Measurements from ENCODE around the gene SPOCK3. TPM values are rescaled to one million over a fixed set of nuclear protein-coding genes. Genes with fewer than 3 reads are reported as not detected.
"Not testable (repeated sequence)": the region's sequence is repeated elsewhere in the genome, so short reads cannot be mapped to it uniquely, and the experiment has no call there.

The SPOCK3 gene
- total and polyA plus RNA-seq, 2 of the 13 experiments (the other 11 are each of a cell fraction or from before 2014, with no cell fraction given), result not detected

GRCh38 chr4:166723532-166724140 is 510.7 kb downstream of the SPOCK3 start (continued):
- no peak for TF ChIP-seq BCL3 (CRISPR knock-in tag; IDR thresholded peaks at IDR 0.05)

GRCh38 chr4:166715748-166716713 is 518.3 kb downstream of the SPOCK3 start:
- H3K4me3 ChIP-seq (replicated peaks in 1 of 3; ENCODE audit: insufficient read depth in 1 of 3, low read depth in 2 of 3, low read length in 3 of 3); DNase-seq (ENCODE audit: low spot score); POLR2A ChIA-PET; CTCF ChIA-PET (ENCODE audit: low intra/inter-chr PET ratio, low total read pairs); H3K4me1 ChIP-seq (ENCODE audit: insufficient read depth, low read length); H4K20me1 ChIP-seq (ENCODE audit: insufficient read depth, low read length); H3K9me3 ChIP-seq (ENCODE audit: low read length); intact Hi-C loops (cut with micrococcal nuclease; ENCODE audit: unreplicated experiment); H2AFZ ChIP-seq (ENCODE audit: low read length); BruUV-seq (replicated peaks); H3K79me2 ChIP-seq (ENCODE audit: insufficient read depth, low read length); FAIRE-seq; ATAC-seq; in situ Hi-C loops (cut with HindIII; ENCODE audit: extremely low pct_ligation_motif_present, low pct_unique_long_range_greater_than_20kb); H3K27me3 ChIP-seq (ENCODE audit: control insufficient read depth in 1 of 2, insufficient read depth in 2 of 2, low read length in 2 of 2); H3K9ac ChIP-seq (ENCODE audit: insufficient read depth, low read depth, low read length); H3K36me3 ChIP-seq (replicated peaks in 1 of 2; ENCODE audit: control insufficient read depth in 1 of 2, insufficient read depth in 2 of 2, low read length in 2 of 2); H3K27ac ChIP-seq (ENCODE audit: extremely low read length, insufficient read depth, low read length); H3K4me2 ChIP-seq (ENCODE audit: low read depth, low read length): not testable (repeated sequence)
- WGBS (ENCODE audit: low lambda C conversion rate), result 40% methylated on average over 12 of the region's 12 CpGs

GRCh38 chr4:166700592-166700991 is 533.7 kb downstream of the SPOCK3 start:
- no peaks in the 10 kb centered on the region for H3K36me3 ChIP-seq (replicated peaks in 1 of 2; ENCODE audit: control insufficient read depth in 1 of 2, insufficient read depth in 2 of 2, low read length in 2 of 2)
- ATAC-seq (no peak), FAIRE-seq (no peak), DNase-seq (ENCODE audit: low spot score) (no peak)
- no peak for TF ChIP-seq TARDBP (CRISPR knock-in tag; IDR thresholded peaks at IDR 0.05)
- peak; percentile 67 to 91; a peak in 3 of 4 replicates for TF ChIP-seq MAFK (conservative IDR thresholded peaks at IDR 0.05 in 1 of 2, IDR thresholded peaks at IDR 0.05 in 1 of 2; ENCODE audit: low read length in 2 of 2)
- TF ChIP-seq BRF2 (CRISPR knock-in tag; IDR thresholded peaks at IDR 0.05), result no peak
- peak; percentile 81 for TF ChIP-seq MAFF (IDR thresholded peaks at IDR 0.05; ENCODE audit: low read depth, low read length)
- in situ Hi-C loops (cut with HindIII; ENCODE audit: extremely low pct_ligation_motif_present, low pct_unique_long_range_greater_than_20kb) (no loop called here), intact Hi-C loops (cut with micrococcal nuclease; ENCODE audit: unreplicated experiment) (no loop called here)
- H3K79me2 ChIP-seq (ENCODE audit: insufficient read depth, low read length), result no peaks in the 10 kb centered on the region
- no peaks in the 10 kb centered on the region for H4K20me1 ChIP-seq (ENCODE audit: insufficient read depth, low read length)
- no peaks in the 10 kb centered on the region for H3K27me3 ChIP-seq (ENCODE audit: control insufficient read depth in 1 of 2, insufficient read depth in 2 of 2, low read length in 2 of 2)
- no peaks in the 10 kb centered on the region; the same call in 1 of the 2 replicates for H3K9me3 ChIP-seq (ENCODE audit: low read length)
- H3K4me3 ChIP-seq (replicated peaks in 1 of 3; ENCODE audit: insufficient read depth in 1 of 3, low read depth in 2 of 3, low read length in 3 of 3), result no peak overlapping the region
- no TSS peak for BruUV-seq (replicated peaks)
- ChIA-PET CTCF (ENCODE audit: low intra/inter-chr PET ratio, low total read pairs) (no interaction called here), POLR2A (no interaction called here)
- no peak overlapping the region for H2AFZ ChIP-seq (ENCODE audit: low read length)
- H3K4me1 ChIP-seq (ENCODE audit: insufficient read depth, low read length), result no peaks in the 10 kb centered on the region
- WGBS (ENCODE audit: low lambda C conversion rate), result 35% methylated on average over 4 of the region's 4 CpGs
- H3K4me2 ChIP-seq (ENCODE audit: low read depth, low read length), result no peak overlapping the region
- no peak overlapping the region for H3K9ac ChIP-seq (ENCODE audit: insufficient read depth, low read depth, low read length)
- no peak overlapping the region for H3K27ac ChIP-seq (ENCODE audit: extremely low read length, insufficient read depth, low read length)
